ENCODE results near the gene CDH4. TPM values are rescaled to one million over a fixed set of nuclear protein-coding genes. Genes with fewer than 3 reads are reported as not detected.

CDH4 gene
- total and polyA plus RNA-seq, 2 of the 8 experiments (the other 6 are each of a cell fraction or from before 2014, with no cell fraction given), result 4.3 to 7.9 TPM

DNA sequence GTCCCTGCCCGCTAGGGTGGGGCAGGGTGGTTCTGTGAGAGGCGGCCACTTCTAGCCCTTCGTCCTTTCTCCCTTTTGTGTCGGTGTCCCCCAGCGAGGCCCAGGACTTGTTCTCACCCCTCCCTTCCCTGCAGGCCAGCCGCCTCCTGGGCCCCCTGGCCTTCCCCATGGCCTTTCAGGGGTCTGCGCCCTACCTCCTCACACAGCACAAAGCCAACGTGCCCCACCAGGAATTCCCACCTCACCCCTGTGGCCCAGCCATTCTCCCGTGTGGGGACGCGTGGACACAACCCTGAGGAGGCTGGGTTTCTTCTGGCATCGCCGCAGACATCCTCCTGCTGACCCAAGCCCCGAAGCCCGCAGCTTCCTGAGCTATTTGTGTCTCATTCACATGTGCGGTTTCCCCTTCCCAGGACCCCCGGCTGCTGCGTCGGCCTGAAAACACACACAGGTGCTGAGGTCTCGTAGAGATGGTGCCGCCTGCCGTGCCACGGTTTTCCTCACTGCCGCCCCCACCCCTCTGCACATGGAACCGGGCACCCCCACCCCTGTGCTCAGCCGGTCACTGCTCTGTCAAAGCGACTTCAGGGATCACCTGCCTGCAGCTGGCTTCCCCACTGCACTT is 375.8 kb downstream of the CDH4 start (continued):
- TF ChIP-seq, protein P1, sequence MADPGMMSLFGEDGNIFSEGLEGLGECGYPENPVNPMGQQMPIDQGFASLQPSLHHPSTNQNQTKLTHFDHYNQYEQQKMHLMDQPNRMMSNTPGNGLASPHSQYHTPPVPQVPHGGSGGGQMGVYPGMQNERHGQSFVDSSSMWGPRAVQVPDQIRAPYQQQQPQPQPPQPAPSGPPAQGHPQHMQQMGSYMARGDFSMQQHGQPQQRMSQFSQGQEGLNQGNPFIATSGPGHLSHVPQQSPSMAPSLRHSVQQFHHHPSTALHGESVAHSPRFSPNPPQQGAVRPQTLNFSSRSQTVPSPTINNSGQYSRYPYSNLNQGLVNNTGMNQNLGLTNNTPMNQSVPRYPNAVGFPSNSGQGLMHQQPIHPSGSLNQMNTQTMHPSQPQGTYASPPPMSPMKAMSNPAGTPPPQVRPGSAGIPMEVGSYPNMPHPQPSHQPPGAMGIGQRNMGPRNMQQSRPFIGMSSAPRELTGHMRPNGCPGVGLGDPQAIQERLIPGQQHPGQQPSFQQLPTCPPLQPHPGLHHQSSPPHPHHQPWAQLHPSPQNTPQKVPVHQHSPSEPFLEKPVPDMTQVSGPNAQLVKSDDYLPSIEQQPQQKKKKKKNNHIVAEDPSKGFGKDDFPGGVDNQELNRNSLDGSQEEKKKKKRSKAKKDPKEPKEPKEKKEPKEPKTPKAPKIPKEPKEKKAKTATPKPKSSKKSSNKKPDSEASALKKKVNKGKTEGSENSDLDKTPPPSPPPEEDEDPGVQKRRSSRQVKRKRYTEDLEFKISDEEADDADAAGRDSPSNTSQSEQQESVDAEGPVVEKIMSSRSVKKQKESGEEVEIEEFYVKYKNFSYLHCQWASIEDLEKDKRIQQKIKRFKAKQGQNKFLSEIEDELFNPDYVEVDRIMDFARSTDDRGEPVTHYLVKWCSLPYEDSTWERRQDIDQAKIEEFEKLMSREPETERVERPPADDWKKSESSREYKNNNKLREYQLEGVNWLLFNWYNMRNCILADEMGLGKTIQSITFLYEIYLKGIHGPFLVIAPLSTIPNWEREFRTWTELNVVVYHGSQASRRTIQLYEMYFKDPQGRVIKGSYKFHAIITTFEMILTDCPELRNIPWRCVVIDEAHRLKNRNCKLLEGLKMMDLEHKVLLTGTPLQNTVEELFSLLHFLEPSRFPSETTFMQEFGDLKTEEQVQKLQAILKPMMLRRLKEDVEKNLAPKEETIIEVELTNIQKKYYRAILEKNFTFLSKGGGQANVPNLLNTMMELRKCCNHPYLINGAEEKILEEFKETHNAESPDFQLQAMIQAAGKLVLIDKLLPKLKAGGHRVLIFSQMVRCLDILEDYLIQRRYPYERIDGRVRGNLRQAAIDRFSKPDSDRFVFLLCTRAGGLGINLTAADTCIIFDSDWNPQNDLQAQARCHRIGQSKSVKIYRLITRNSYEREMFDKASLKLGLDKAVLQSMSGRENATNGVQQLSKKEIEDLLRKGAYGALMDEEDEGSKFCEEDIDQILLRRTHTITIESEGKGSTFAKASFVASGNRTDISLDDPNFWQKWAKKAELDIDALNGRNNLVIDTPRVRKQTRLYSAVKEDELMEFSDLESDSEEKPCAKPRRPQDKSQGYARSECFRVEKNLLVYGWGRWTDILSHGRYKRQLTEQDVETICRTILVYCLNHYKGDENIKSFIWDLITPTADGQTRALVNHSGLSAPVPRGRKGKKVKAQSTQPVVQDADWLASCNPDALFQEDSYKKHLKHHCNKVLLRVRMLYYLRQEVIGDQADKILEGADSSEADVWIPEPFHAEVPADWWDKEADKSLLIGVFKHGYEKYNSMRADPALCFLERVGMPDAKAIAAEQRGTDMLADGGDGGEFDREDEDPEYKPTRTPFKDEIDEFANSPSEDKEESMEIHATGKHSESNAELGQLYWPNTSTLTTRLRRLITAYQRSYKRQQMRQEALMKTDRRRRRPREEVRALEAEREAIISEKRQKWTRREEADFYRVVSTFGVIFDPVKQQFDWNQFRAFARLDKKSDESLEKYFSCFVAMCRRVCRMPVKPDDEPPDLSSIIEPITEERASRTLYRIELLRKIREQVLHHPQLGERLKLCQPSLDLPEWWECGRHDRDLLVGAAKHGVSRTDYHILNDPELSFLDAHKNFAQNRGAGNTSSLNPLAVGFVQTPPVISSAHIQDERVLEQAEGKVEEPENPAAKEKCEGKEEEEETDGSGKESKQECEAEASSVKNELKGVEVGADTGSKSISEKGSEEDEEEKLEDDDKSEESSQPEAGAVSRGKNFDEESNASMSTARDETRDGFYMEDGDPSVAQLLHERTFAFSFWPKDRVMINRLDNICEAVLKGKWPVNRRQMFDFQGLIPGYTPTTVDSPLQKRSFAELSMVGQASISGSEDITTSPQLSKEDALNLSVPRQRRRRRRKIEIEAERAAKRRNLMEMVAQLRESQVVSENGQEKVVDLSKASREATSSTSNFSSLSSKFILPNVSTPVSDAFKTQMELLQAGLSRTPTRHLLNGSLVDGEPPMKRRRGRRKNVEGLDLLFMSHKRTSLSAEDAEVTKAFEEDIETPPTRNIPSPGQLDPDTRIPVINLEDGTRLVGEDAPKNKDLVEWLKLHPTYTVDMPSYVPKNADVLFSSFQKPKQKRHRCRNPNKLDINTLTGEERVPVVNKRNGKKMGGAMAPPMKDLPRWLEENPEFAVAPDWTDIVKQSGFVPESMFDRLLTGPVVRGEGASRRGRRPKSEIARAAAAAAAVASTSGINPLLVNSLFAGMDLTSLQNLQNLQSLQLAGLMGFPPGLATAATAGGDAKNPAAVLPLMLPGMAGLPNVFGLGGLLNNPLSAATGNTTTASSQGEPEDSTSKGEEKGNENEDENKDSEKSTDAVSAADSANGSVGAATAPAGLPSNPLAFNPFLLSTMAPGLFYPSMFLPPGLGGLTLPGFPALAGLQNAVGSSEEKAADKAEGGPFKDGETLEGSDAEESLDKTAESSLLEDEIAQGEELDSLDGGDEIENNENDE (IDR thresholded peaks at IDR 0.05; ENCODE audit: insufficient replicate concordance, low read length), result no peak
- TF ChIP-seq EGR1 (IDR thresholded peaks at IDR 0.05; ENCODE audit: borderline replicate concordance, low read depth, low read length) (no peak), POLR2A (IDR thresholded peaks at IDR 0.05; ENCODE audit: control extremely low read depth in 1 of 2, low read depth in 2 of 2, low read length in 2 of 2) (no peak), KDM5A (IDR thresholded peaks at IDR 0.05; ENCODE audit: low read length) (no peak), GABPA (IDR thresholded peaks at IDR 0.05; ENCODE audit: borderline replicate concordance, insufficient read depth, low read length) (no peak), POU5F1 (IDR thresholded peaks at IDR 0.05; ENCODE audit: low read depth, low read length) (no peak), JUN (IDR thresholded peaks at IDR 0.05; ENCODE audit: low read depth, low read length) (no peak), HDAC6 (IDR thresholded peaks at IDR 0.05; ENCODE audit: low read depth, low read length) (no peak), FOSL1 (IDR thresholded peaks at IDR 0.05; ENCODE audit: insufficient read depth, low read depth, low read length) (no peak), GTF2F1 (IDR thresholded peaks at IDR 0.05; ENCODE audit: borderline replicate concordance, low read depth, low read length) (no peak), SIRT6 (IDR thresholded peaks at IDR 0.05; ENCODE audit: low read length) (no peak), CREB1 (IDR thresholded peaks at IDR 0.05) (no peak)

Measured in H1 (cell line).